Forelimb muscle (tissue), 1 donor: ENCODE data around the gene VGLL4. TPM values are rescaled to one million over a fixed set of nuclear protein-coding genes. Genes with fewer than 3 reads are reported as not detected.

Experiments
- DNase-seq: peaks from one replicate; pipeline ENCODE4 v3.0.0-alpha.2; 2013; ENCODE audit warnings: low read depth
- polyA plus RNA-seq: library from polyadenylated mRNA; unstranded; fragments of 120-200 nt; gene quantifications from one replicate; pipeline ENCODE4 v1.2.1, GENCODE V29; 2013; ENCODE audit not compliant: insufficient read length

Gene VGLL4
- polyA plus RNA-seq, 1 donor, result 40.3 TPM

DNA sequence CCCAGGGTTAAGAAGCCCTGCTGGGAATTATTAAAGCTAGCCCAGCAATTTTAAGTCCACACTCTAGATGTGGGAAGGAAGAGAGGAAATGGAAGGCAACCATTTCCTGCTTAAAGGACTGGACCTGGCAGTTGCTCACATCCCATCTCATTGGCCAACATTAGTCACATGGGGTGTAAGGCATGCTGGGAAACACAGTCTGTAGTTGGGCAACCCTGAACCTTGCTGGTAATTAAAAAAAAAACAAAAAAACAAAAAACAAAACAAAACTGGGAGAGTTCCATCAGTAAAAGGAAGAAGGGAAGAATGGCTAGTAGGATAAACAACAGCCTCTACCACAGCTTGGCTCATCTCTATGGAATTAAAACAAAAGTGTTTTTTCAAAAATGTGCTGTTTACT lies 136.0 kb downstream of the VGLL4 start:
- DNase-seq, result no peak

Other genes starting within 250 kb of the VGLL4 start
- 12.2 TPM for gene TAMM41, start 203.0 kb upstream of the VGLL4 start, polyA plus RNA-seq